ENCODE results near the gene LRRTM2. TPM values are rescaled to one million over a fixed set of nuclear protein-coding genes. Genes with fewer than 3 reads are reported as not detected.
"Not testable (repeated sequence)": the region's sequence is repeated elsewhere in the genome, so short reads cannot be mapped to it uniquely, and the experiment has no call there.

Gene LRRTM2
- total RNA-seq: not detected
- long read RNA-seq: 0 reads

- Histone ChIP-seq H3K27me3 (ENCODE audit: low read depth) (no peaks in the 10 kb centered on the region), H3K27ac (replicated peaks) (no peak within 1 kb of the TSS), H3K4me3 (peak within 1 kb of the TSS; percentile 13), H3K36me3 (no peaks in the 10 kb centered on the region), H3K4me1 (peaks cover 83% of the 10 kb centered on the region), H3K9me3 (replicated peaks) (peaks cover 4% of the 10 kb centered on the region)
- TF ChIP-seq CTCF (IDR thresholded peaks at IDR 0.05; ENCODE audit: borderline replicate concordance): no peak
- no peak for DNase-seq
- intact Hi-C loops (cut with micrococcal nuclease): no loop called here
These were observed at the start of gene LRRTM2 for GRCh38 chr5:138874771-138875551. Gene LRRTM2 (minus strand): TSS chr5:138875335. CDS start chr5:138874911, 424 bp downstream.

GRCh38 chr5:138922494-138922893 lies 47.4 kb upstream of the LRRTM2 start:
- DNase-seq: no peak
- Histone ChIP-seq H3K4me3 (no peak overlapping the region), H3K27me3 (ENCODE audit: low read depth) (no peaks in the 10 kb centered on the region), H3K9me3 (replicated peaks) (no peaks in the 10 kb centered on the region), H3K4me1 (peaks cover 42% of the 10 kb centered on the region), H3K27ac (replicated peaks) (no peak overlapping the region), H3K36me3 (peaks cover 52% of the 10 kb centered on the region)
- no peak for TF ChIP-seq CTCF (IDR thresholded peaks at IDR 0.05; ENCODE audit: borderline replicate concordance)
- intact Hi-C loops (cut with micrococcal nuclease): no loop called here

- Histone ChIP-seq H3K4me1 (peaks cover 32% of the 10 kb centered on the region), H3K36me3 (peaks cover 44% of the 10 kb centered on the region)
- H3K9me3 ChIP-seq (replicated peaks); DNase-seq; H3K4me3 ChIP-seq; intact Hi-C loops (cut with micrococcal nuclease); H3K27me3 ChIP-seq (ENCODE audit: low read depth); H3K27ac ChIP-seq (replicated peaks): not testable (repeated sequence)
These were observed 46.2 kb upstream of the LRRTM2 start for GRCh38 chr5:138921362-138921761.

GRCh38 chr5:138920181-138920580 lies 45.0 kb upstream of the LRRTM2 start:
- no peaks in the 10 kb centered on the region for H3K9me3 ChIP-seq (replicated peaks)
- H3K27me3 ChIP-seq (ENCODE audit: low read depth): no peaks in the 10 kb centered on the region
- peaks cover 32% of the 10 kb centered on the region for H3K36me3 ChIP-seq
- no peak overlapping the region for H3K27ac ChIP-seq (replicated peaks)
- peaks cover 32% of the 10 kb centered on the region for H3K4me1 ChIP-seq
- intact Hi-C loops (cut with micrococcal nuclease): no loop called here
- no peak overlapping the region for H3K4me3 ChIP-seq
- TF ChIP-seq CTCF (IDR thresholded peaks at IDR 0.05; ENCODE audit: borderline replicate concordance): no peak
- no peak for DNase-seq

- Histone ChIP-seq H3K27me3 (ENCODE audit: low read depth) (no peaks in the 10 kb centered on the region), H3K9me3 (replicated peaks) (no peaks in the 10 kb centered on the region), H3K36me3 (peaks cover 21% of the 10 kb centered on the region), H3K4me1 (peaks cover 43% of the 10 kb centered on the region), H3K27ac (replicated peaks) (peak overlapping the region; percentile 0), H3K4me3 (no peak overlapping the region)
- TF ChIP-seq CTCF (IDR thresholded peaks at IDR 0.05; ENCODE audit: borderline replicate concordance): no peak
- DNase-seq: no peak
- intact Hi-C loops (cut with micrococcal nuclease): no loop called here
These were observed 43.6 kb upstream of the LRRTM2 start for GRCh38 chr5:138918686-138919085.

GRCh38 chr5:138914338-138914737 lies 39.2 kb upstream of the LRRTM2 start:
- H3K4me3 ChIP-seq: no peak overlapping the region
- peaks cover 53% of the 10 kb centered on the region for H3K4me1 ChIP-seq
- DNase-seq: no peak
- H3K9me3 ChIP-seq (replicated peaks): no peaks in the 10 kb centered on the region
- H3K27me3 ChIP-seq (ENCODE audit: low read depth): no peaks in the 10 kb centered on the region
- no peak for TF ChIP-seq CTCF (IDR thresholded peaks at IDR 0.05; ENCODE audit: borderline replicate concordance)
- intact Hi-C loops (cut with micrococcal nuclease): no loop called here
- peak overlapping the region; percentile 78 for H3K27ac ChIP-seq (replicated peaks)
- H3K36me3 ChIP-seq: peaks cover 17% of the 10 kb centered on the region
